HTR-8/SVneo (cell line): Measurements from ENCODE around the gene CXorf65.
A peak's percentile ranks its signal among the peaks of the same experiment; 100 is the strongest.

Source experiments
- DNase-seq: peaks from one replicate; pipeline ENCODE4 v3.0.0; 2011; ENCODE audit warnings: low spot score, mixed read lengths; ENCODE audit not compliant: insufficient read length
- FAIRE-seq: peaks from 2 replicates; lab custom pipeline; 2011; peaks lifted over from hg19 to GRCh38; lab: Jason Lieb, UNC

Gene CXorf65

GRCh38 chrX:71107762-71108360, 1.3 kb upstream of the CXorf65 start:
- FAIRE-seq (no peak), DNase-seq (no peak)

- no peak for DNase-seq
- FAIRE-seq: no peak
Observed at GRCh38 chrX:71107245-71107644, 705 bp upstream of the CXorf65 start.

- no peak for FAIRE-seq
- no peak for DNase-seq
Observed at GRCh38 chrX:71105628-71106027, 912 bp downstream of the CXorf65 start.

DNA sequence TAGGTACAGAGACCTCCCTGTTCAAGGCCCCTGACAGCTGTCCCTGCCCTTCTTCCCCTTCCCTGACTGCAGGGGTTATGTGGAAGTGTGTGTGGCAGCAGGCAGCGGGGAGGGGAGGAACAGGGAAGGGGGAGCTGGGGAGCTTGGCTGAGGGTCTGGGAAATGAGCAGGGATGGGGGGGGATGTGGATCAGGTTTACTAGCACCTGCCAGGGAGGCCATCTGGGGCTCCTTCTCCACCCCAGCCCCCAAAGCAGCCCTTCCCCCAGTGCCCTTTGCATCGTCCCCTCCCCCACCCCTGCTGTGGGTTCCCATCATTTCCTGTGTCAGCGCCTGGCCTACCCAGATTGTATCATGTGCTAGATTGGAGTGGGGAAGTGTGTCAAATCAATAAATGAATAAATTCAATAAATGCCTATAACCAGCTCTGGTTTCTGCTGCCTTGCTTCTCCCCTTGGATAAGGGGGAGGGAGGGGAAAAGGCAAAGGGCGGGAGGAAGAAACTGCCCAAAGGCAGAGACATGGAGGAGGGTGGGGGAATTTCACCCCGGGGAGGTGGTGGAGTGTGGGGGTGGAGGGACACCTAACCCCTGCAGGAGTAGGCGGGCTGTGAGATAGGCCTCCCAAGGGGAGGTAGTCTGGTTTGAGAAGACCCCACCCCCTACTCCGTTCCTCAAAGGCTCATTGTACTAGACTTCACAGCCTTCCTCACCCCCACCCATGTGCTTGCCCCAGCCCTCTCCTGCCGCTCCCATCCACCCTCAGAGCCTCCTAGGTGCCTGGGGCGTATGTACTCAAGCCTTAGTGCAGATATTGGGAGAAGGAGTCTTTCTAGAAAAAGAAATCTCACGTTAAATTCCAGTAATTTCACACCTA, 3.2 kb downstream of the CXorf65 start:
- no peak for FAIRE-seq

DNA sequence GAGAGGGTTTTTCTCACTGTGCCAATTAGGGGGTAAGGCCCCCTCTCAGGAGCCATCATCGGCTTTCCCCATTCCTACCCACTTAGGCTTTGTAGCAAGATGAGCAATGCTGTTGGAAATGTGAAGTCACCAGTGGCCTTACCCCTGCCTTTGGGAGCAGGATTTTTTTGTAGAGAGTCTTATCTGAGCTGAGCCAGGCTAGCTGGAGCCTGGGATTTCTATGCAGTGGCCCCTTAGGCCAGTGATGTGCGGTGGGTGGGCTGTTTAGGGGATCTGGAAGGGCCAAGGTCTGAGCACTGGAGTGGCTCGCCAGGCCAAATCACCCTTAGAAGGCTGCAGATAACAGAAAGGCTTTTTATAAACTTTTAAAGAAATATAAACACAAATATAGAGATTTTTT, 4.2 kb downstream of the CXorf65 start:
- no peak for DNase-seq
- no peak for FAIRE-seq

More for the DNA sequence above, 3.2 kb downstream of the CXorf65 start:
- no peak for DNase-seq

GRCh38 chrX:71100581-71101505, 5.7 kb downstream of the CXorf65 start:
- FAIRE-seq (no peak), DNase-seq (no peak)

DNA sequence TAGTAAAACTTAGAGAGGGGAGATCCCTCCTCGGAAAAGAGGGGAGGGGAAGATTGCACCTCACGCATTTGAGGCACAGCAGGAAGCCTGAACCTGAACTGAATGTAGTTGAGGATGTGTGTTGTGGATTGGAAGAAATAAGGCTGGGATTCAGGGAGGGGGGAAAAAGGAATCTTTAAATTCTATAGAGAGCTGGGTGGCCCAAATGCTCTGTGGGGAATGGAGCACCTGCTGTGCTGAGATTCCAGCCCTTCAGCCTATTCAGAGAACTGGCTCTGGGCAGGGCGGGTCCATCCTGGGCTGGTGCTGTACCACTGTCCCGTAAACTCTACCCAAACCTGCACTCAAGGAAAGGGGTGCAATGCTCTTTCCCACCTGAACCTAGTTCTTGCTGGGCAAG, 6.8 kb downstream of the CXorf65 start:
- DNase-seq (no peak), FAIRE-seq (no peak)

GRCh38 chrX:71098951-71099506, 7.5 kb downstream of the CXorf65 start:
- DNase-seq (no peak), FAIRE-seq (no peak)

DNA sequence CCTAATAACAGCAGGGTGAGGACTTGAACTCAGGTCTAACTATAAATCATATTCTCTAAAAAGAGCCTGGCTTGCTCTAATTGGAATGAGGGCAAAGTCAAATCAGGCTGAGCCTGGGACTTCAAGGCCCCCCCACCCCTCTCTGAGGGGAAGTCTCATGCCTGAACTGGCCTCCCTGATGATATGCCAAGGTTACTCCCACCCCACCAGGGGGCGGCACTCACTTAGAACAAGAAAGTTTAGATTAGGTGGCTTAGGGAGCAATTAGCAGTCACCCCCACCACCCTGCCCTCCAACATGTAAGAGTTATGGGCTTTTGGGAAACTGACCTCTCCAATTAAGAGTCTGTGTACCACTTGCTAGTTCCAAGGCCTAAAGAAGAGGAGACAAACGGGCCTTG, 8.2 kb downstream of the CXorf65 start:
- FAIRE-seq (peak; percentile 40), DNase-seq (no peak)

GRCh38 chrX:71096760-71097032, 9.8 kb downstream of the CXorf65 start:
- FAIRE-seq: peak; percentile 80
- no peak for DNase-seq

- peak; percentile 79 for DNase-seq
Observed at GRCh38 chrX:71095981-71096759, 10.4 kb downstream of the CXorf65 start.

DNA sequence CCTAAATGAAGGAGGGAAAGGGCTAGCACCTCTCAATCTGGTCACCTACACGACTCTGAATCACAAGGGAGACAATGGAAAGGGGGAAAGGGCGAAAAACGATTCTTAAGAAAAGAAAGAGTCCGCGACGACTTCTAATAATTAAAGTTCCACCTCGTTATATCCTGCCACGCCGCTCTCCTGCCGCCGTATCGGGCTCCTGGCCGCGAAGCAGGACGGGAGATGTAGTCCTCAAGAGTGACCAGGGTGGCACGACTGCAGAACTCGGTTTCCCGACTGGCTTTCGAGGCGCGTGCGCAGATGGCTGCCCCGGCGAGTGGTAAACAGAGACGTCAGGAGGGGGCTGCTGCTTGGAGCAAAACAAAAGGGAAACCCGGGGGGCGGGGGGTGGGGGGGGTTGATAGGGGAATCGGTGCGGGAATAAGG, 11.0 kb downstream of the CXorf65 start, which contains the start of gene FOXO4:
Gene FOXO4, plus strand, starts transcription at position 297 of the 426 bp plus-strand sequence. CDS start 678 bp downstream, outside the sequence.
- DNase-seq (peak; percentile 99), FAIRE-seq (peak; percentile 97)

More at GRCh38 chrX:71095981-71096759, 10.4 kb downstream of the CXorf65 start:
- FAIRE-seq: peak; percentile 38

- peak; percentile 68 for FAIRE-seq
- DNase-seq: no peak
Observed at GRCh38 chrX:71095033-71095432, 11.5 kb downstream of the CXorf65 start.

GRCh38 chrX:71091263-71091662, 15.3 kb downstream of the CXorf65 start:
- no peak for DNase-seq
- FAIRE-seq: no peak

DNA sequence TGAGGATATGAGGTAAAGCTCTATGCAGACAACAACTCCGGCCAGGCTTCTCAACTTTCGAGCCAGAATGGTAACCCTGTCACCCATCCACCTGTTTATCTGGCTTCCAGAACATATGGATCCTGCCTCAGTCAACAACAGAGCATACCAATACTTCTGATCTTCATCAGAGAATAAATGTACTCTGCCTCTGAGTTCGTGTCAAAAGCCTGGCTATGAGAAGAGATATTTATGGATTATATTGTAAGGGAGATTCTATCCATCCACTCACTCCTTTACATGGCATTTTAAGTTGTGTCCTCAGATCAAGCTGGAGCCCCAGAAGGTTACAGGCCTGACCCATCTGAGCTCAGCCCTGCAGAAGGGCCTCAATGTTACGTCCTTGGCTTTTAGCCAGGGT, 20.6 kb downstream of the CXorf65 start:
- no peak for DNase-seq
- FAIRE-seq: no peak

GRCh38 chrX:71082822-71083221, 23.7 kb downstream of the CXorf65 start:
- DNase-seq (no peak), FAIRE-seq (no peak)

DNA sequence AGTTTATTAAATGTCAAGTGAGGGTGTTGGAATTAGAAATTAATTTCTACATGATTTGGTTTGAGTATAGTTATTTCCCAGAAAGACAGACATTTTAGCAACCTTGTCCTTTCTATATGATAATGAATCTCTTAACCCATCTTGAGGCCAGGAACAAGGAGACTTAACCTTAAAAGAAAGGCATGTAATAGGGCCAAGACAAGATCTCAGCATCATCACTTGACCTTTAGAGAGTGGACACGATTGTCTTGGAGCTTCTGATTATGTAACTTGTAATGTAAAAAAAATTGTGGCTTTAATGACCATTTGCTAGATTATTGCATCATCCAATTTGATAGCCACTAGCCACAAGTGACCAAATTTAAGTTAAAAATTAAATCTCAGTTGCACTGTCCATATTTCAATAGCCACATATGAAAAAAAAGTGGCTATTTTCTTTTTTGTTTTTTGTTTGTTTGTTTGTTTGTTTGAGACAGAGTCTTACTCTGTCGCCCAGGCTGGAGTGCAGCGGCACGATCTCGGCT, 24.4 kb downstream of the CXorf65 start:
- DNase-seq (no peak), FAIRE-seq (no peak)

DNA sequence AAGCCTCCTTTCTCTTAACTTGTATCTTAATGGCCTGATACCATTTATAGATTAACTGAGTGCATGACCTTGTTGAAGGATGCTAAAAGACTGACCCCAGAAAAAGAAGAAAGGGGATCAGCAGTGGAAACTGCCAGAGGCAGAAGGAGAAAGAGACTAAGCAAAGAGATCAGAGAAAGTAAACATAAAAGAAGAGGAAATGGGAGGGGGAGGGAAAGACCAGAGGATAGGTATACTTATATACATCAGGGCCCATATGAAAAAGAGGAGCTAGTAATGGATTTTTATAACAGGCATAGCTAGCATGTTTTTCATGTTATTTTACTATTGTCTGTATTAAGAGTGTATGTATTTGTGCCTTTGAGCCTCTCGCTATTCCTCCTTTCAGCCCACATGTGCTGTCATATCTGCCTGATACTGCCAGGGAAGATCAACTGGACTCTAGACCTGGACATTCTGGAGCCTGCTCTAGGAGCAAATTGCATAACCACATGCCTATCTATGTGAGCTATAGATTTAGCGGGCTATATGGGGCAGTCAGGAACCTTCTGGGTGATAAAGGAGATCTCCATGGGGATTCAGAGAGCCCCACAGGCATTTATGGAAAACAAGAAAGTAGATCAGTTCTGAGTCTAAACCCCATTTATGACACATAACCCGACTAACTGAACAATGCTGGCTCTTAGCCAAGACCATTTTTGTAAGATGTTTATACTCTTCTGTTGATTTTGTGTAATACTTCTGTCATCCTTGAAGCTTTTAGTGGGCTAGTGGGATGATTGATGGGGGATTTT, 25.0 kb downstream of the CXorf65 start:
- DNase-seq: no peak
- no peak for FAIRE-seq

GRCh38 chrX:71070531-71070930, 36.0 kb downstream of the CXorf65 start:
- DNase-seq (no peak), FAIRE-seq (no peak)
